OCI-LY7 (cell line): Measurements from ENCODE around the gene TFG. TPM values are rescaled to one million over a fixed set of nuclear protein-coding genes. Genes with fewer than 3 reads are reported as not detected.

Source experiments
- BruUV-seq: library from RNA; stranded (reverse); fragments of 400-500 nt; replicated peaks from 2 replicates; lab custom pipeline; 2021; lab: Mats Ljungman, UMichigan
- CTCF ChIA-PET: fragments of 300-600 bp; sonication (Branson Sonifier 250); formaldehyde crosslinking; loops from one replicate; lab custom pipeline; 2022; ENCODE audit warnings: antibody characterized with exemption; ENCODE audit not compliant: unreplicated experiment; lab: Charles Lee
- POLR2A ChIA-PET: fragments of 300-600 bp; sonication (Branson Sonifier 250); formaldehyde crosslinking; loops from one replicate; lab custom pipeline; 2022; ENCODE audit warnings: antibody characterized with exemption; lab: Charles Lee
- DNase-seq: peaks from one replicate; pipeline ENCODE4 v3.0.0-alpha.2; 2015; ENCODE audit warnings: low spot score
- H2AFZ ChIP-seq: fragments of 200-600 bp; sonication (generic), shearing (Covaris generic); 2 replicates; pipeline ENCODE4 v1.6.1; 2014; ENCODE audit warnings: mild to moderate bottlenecking, antibody characterized with exemption, low read length, moderate library complexity
- H3K27ac ChIP-seq: fragments of 200-600 bp; sonication (generic); 2 replicates; pipeline ENCODE4 v1.5.1; 2014; ENCODE audit warnings: mixed run types, low read depth, mild to moderate bottlenecking, moderate library complexity, low read length, inconsistent platforms; ENCODE audit not compliant: poor library complexity, severe bottlenecking
- H3K36me3 ChIP-seq: fragments of 200-600 bp; sonication (generic); 2 replicates; pipeline ENCODE4 v1.6.1; 2014; ENCODE audit warnings: mild to moderate bottlenecking, antibody characterized with exemption, low read length, moderate library complexity, mixed read lengths; ENCODE audit not compliant: insufficient read depth
- H3K4me1 ChIP-seq: fragments of 200-600 bp; sonication (generic); 2 replicates; pipeline ENCODE4 v1.5.1; 2014; ENCODE audit warnings: mild to moderate bottlenecking, low read length; ENCODE audit not compliant: insufficient read depth, poor library complexity, severe bottlenecking
- H3K4me2 ChIP-seq: fragments of 200-600 bp; sonication (generic); 2 replicates; pipeline ENCODE4 v1.6.1; 2014; ENCODE audit warnings: mild to moderate bottlenecking, low read length
- H3K4me3 ChIP-seq: fragments of 200-600 bp; sonication (generic); 2 replicates; pipeline ENCODE4 v1.5.1; 2014; ENCODE audit warnings: mild to moderate bottlenecking, low read depth, low read length; ENCODE audit not compliant: poor library complexity, severe bottlenecking
- H3K79me2 ChIP-seq: fragments of 200-600 bp; sonication (generic); 2 replicates; pipeline ENCODE4 v1.6.1; 2016; ENCODE audit warnings: low read depth, mild to moderate bottlenecking, low read length, moderate library complexity, mixed read lengths; ENCODE audit not compliant: insufficient read depth
- H3K9me2 ChIP-seq: fragments of 200-600 bp; sonication (generic); 2 replicates; pipeline ENCODE4 v1.6.1; 2016; ENCODE audit warnings: mild to moderate bottlenecking, low read length, mixed read lengths; ENCODE audit not compliant: insufficient read depth
- H3K9me3 ChIP-seq: fragments of 200-600 bp; sonication (generic); 2 replicates; pipeline ENCODE4 v1.6.1; 2014; ENCODE audit warnings: mild to moderate bottlenecking, mixed run types, low read length, mixed read lengths
- H4K20me1 ChIP-seq: fragments of 200-600 bp; sonication (generic); 2 replicates; pipeline ENCODE4 v1.6.1; 2014; ENCODE audit warnings: mild to moderate bottlenecking, antibody characterized with exemption, low read length, moderate library complexity, mixed read lengths; ENCODE audit not compliant: insufficient read depth
- EZH2phosphoT487 ChIP-seq: fragments of 200-600 bp; sonication (generic); IDR thresholded peaks from 2 replicates; pipeline ENCODE4 v1.6.1; 2018; ENCODE audit warnings: low read depth, borderline replicate concordance, mild to moderate bottlenecking, mixed run types, antibody characterized with exemption, low read length, moderate library complexity, mixed read lengths
- intact Hi-C: fragments of 100-400 bp; cut with micrococcal nuclease; formaldehyde crosslinking; loops from one replicate; pipeline ENCODE4 v1.10.0; 2022; ENCODE audit not compliant: unreplicated experiment
- total RNA-seq, 2 experiments: library from RNA; depleted of rRNA in 1 of 2; stranded (reverse); fragments of >200 nt in 1 of 2; shearing (Covaris generic) in 1 of 2; gene quantifications; 2 replicates each; pipeline ENCODE4 v1.2.3, GENCODE V29; 2014 to 2022
- TF ChIP-seq, protein P1 (sequence below): fragments of 200-600 bp; sonication (generic); conservative IDR thresholded peaks from 2 replicates; pipeline ENCODE4 v1.5.1; 2014; ENCODE audit warnings: mild to moderate bottlenecking, antibody characterized with exemption, low read length, moderate library complexity, mixed read lengths

Gene TFG
- total RNA-seq, 2 experiments from 2014 or later = 29.4 to 61.1 TPM

DNA sequence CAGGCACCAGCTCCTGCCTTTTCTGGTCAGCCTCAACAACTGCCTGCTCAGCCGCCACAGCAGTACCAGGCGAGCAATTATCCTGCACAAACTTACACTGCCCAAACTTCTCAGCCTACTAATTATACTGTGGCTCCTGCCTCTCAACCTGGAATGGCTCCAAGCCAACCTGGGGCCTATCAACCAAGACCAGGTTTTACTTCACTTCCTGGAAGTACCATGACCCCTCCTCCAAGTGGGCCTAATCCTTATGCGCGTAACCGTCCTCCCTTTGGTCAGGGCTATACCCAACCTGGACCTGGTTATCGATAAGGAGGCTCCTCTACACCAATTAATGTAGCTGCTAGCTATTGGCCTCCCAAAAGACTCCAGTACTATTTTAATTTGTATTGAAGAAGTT, 38.9 kb downstream of the TFG start:
- Histone ChIP-seq H3K4me2 (no peak overlapping the region), H3K27ac (no peak overlapping the region), H4K20me1 (no peaks in the 10 kb centered on the region), H3K9me3 (no peaks in the 10 kb centered on the region), H3K79me2 (no peaks in the 10 kb centered on the region), H2AFZ (no peak overlapping the region), H3K4me3 (no peak overlapping the region), H3K9me2 (no peaks in the 10 kb centered on the region), H3K4me1 (no peaks in the 10 kb centered on the region), H3K36me3 (peaks cover 81% of the 10 kb centered on the region)
- no peak for TF ChIP-seq EZH2phosphoT487
- TF ChIP-seq, protein P1, sequence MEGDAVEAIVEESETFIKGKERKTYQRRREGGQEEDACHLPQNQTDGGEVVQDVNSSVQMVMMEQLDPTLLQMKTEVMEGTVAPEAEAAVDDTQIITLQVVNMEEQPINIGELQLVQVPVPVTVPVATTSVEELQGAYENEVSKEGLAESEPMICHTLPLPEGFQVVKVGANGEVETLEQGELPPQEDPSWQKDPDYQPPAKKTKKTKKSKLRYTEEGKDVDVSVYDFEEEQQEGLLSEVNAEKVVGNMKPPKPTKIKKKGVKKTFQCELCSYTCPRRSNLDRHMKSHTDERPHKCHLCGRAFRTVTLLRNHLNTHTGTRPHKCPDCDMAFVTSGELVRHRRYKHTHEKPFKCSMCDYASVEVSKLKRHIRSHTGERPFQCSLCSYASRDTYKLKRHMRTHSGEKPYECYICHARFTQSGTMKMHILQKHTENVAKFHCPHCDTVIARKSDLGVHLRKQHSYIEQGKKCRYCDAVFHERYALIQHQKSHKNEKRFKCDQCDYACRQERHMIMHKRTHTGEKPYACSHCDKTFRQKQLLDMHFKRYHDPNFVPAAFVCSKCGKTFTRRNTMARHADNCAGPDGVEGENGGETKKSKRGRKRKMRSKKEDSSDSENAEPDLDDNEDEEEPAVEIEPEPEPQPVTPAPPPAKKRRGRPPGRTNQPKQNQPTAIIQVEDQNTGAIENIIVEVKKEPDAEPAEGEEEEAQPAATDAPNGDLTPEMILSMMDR = no peak
- BruUV-seq = TSS peak; percentile 20
- ChIA-PET POLR2A (interaction anchor here (0.7 to 1.3 kb wide), 2 partner anchors 9 to 900 kb away, joined by 3 to 4 read pairs; no protein-coding TSS in a partner anchor), CTCF (no interaction called here)
- intact Hi-C loops = no loop called here
- no peak for DNase-seq

DNA sequence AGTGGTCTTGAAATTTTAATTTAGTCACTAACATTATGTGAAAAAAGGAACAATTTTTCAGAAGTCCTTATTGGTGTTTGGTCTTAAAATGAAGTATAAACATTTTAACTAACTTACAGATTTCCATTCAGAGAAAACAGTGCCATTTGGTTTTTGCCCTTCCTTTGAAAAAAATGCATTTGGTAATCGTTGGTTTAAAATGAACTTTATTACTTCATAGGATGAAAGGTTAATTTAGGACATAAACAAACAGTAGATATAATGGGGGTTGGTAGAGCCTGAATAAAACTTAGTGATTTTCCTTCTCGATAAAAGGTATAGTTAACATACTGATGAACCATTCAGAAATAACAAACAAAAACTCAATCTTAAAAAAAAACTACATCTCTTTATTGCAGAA, 39.7 kb downstream of the TFG start:
- H3K27ac ChIP-seq = no peak overlapping the region
- TF ChIP-seq, protein P1 = no peak
- TF ChIP-seq EZH2phosphoT487 = no peak
- BruUV-seq = no TSS peak
- H3K4me1 ChIP-seq = no peaks in the 10 kb centered on the region
- intact Hi-C loops = no loop called here
- H4K20me1 ChIP-seq = no peaks in the 10 kb centered on the region
- no peak overlapping the region for H2AFZ ChIP-seq
- no peaks in the 10 kb centered on the region for H3K9me3 ChIP-seq
- peaks cover 80% of the 10 kb centered on the region for H3K36me3 ChIP-seq
- ChIA-PET POLR2A (interaction anchor here (1.3 kb wide), 1 partner anchor 10 kb away, joined by 3 read pairs; no protein-coding TSS in a partner anchor), CTCF (no interaction called here)
- DNase-seq = no peak
- no peaks in the 10 kb centered on the region for H3K9me2 ChIP-seq
- H3K4me3 ChIP-seq = no peak overlapping the region
- no peak overlapping the region for H3K4me2 ChIP-seq
- no peaks in the 10 kb centered on the region for H3K79me2 ChIP-seq

DNA sequence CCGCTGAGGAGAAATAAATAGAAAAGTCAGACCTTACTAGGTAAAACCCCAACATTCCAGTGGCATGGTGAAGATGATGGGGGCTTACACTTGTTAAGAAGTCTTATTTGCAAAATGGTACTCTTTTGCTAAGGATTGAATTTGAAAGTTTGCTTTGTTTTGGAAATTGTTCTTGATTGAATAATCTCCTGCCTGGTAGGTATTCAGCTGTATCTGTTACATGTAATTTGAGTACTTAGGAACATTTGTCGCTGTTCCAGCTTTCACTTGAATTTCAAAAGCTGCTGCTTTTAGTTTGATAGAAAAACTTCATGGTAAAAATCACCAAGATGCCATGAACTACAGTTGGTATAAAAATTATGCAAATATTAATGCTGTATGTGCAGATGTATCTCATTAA, 44.6 kb downstream of the TFG start:
- Histone ChIP-seq H3K9me3 (no peaks in the 10 kb centered on the region), H3K9me2 (no peaks in the 10 kb centered on the region), H3K27ac (no peak overlapping the region), H2AFZ (no peak overlapping the region), H3K36me3 (peaks cover 35% of the 10 kb centered on the region), H3K4me2 (no peak overlapping the region), H3K4me1 (no peaks in the 10 kb centered on the region), H3K79me2 (no peaks in the 10 kb centered on the region), H4K20me1 (no peaks in the 10 kb centered on the region), H3K4me3 (no peak overlapping the region)
- BruUV-seq = no TSS peak
- DNase-seq = no peak
- ChIA-PET CTCF (no interaction called here), POLR2A (interaction anchor here (0.9 kb wide), 1 partner anchor 10 kb away, joined by 3 read pairs; no protein-coding TSS in a partner anchor)
- TF ChIP-seq, protein P1 = no peak
- TF ChIP-seq EZH2phosphoT487 = no peak
- intact Hi-C loops = no loop called here
